GOT3 (cell line): Measurements from ENCODE around the gene ALDH16A1.

Experiments
- DNase-seq: peaks from one replicate; lab custom pipeline; 2025; ENCODE audit warnings: mixed read lengths; lab: John Stamatoyannopoulos, UW

Gene ALDH16A1

GRCh38 chr19:49488046-49488862 lies 35.2 kb downstream of the ALDH16A1 start:
- no peak for DNase-seq

DNA sequence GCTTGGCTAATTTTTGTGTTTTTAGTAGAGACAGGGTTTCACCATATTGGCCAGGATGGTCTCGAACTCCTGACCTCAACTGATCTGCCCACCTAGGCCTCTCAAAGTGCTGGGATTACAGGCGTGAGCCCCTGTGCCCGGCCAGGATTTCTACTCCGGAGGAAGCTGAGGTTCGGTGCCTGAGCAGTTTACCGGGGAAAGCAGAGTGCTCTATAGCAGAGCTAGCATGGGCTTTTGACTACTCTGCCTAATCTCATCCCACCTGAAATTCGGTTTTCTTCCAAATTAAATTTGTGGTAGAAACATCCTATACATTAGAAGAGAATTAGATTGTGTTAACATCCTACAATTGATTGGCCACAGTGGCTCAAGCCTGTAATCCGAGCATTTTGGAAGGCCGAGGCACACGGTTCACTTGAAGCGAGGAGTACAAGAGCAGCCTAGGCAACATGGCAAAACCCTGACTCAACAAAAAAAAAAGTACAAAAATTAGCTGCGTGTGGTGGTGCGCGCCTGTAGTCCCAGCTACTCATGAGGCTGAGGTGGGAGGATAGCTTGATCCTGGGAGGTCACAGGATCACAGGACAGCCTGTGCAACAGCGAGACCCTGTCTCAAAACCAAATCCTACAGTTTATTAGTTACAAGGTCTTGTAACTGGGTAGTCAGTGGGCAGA lies 36.0 kb downstream of the ALDH16A1 start:
- DNase-seq = no peak

- no peak for DNase-seq
Measured at GRCh38 chr19:49489601-49490167, 36.7 kb downstream of the ALDH16A1 start.

DNA sequence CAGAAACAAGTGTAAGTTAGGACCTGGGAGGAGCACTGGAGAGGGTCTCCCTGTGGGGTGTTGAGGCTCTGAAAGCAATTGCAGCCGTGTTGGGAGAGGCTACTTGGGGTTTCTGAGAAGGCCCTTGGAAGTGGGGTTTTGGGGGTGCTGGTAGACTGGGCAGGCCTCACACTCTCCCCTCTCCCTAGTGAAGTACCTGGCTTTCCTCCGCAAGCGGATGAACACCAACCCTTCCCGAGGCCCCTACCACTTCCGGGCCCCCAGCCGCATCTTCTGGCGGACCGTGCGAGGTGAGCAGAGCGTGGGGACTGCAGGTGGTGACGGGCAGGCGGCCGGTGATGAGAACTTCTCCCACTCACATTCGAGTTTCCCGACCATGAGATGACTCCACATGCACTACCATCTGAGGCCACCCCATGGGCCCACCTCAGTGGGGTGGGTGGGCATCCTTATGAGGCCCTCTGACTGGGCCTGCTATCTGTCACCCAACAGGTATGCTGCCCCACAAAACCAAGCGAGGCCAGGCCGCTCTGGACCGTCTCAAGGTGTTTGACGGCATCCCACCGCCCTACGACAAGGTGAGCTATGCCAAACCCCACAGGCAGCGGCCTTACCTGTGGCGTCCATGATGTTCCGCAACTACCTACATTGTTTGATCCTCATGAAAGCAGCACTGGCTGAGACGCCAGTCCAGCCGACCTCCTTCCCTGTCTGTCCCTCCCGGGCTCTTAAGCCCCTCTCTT lies 37.4 kb downstream of the ALDH16A1 start:
- DNase-seq = no peak

DNA sequence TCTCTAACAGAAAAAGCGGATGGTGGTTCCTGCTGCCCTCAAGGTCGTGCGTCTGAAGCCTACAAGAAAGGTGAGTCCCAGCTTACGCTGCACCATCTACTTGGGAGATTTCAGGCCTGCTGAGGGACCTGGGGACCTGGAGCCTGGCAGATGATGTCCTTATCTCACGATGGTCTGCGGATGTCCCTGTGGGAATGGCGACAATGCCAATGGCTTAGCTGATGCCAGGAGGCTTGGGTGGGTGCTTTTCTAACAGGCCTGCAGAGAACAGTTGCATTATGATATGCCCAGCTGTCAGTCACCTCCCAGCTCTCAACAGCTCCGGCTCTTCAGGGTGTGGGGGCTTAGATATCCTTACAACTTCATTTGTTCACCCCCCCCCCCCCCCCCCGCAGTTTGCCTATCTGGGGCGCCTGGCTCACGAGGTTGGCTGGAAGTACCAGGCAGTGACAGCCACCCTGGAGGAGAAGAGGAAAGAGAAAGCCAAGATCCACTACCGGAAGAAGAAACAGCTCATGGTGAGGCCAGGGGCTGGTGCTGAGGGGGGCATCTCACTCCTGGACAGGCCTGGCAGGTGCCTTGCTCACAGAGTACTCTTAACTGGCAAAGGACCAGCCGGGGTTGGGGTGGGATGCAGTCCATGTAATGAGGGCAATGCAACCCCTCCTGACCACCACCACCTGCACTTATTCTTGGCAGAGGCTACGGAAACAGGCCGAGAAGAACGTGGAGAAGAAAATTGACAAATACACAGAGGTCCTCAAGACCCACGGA lies 38.2 kb downstream of the ALDH16A1 start:
- no peak for DNase-seq

- DNase-seq = no peak
Measured at GRCh38 chr19:49491804-49492572, 39.0 kb downstream of the ALDH16A1 start.

DNA sequence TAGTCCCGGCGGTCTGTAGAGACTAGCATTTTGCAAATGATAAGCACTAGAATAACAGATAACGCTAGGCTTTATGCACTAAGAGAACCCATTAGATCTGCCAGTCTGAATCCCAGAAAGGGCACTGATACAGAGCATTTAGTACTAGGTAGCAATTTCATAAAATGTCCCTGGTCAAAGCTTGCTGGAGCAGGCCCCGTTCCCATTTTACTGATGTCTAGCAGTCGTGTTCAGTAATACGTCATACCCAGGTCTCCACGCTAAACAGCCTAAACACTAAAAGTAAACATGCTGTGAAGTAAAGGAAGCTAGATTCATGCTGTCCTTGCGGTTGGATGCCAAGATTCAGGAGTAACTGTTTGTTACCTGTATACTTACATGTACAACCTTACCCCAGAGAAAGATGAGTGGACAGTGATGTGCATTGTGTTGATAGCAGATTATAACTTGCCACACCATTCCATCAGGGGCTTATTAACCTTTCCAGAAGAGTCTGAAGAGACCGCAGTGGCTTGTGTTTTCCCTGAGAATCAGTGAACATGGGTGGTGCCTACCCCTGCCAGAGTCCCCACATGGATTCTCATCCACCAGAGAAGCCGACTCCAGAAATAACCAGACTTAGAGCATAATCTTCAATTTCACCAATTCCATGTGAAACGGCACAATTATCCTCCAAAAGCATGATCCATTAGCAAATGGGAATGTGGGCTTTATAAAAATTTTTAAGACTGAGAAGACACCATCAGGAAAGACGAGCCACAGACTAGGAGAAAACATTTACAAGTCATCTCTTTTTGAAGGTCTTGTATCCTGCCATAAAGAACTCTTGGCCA lies 39.8 kb downstream of the ALDH16A1 start:
- no peak for DNase-seq

- DNase-seq = no peak
Measured at GRCh38 chr19:49496574-49497008, 43.6 kb downstream of the ALDH16A1 start.

DNA sequence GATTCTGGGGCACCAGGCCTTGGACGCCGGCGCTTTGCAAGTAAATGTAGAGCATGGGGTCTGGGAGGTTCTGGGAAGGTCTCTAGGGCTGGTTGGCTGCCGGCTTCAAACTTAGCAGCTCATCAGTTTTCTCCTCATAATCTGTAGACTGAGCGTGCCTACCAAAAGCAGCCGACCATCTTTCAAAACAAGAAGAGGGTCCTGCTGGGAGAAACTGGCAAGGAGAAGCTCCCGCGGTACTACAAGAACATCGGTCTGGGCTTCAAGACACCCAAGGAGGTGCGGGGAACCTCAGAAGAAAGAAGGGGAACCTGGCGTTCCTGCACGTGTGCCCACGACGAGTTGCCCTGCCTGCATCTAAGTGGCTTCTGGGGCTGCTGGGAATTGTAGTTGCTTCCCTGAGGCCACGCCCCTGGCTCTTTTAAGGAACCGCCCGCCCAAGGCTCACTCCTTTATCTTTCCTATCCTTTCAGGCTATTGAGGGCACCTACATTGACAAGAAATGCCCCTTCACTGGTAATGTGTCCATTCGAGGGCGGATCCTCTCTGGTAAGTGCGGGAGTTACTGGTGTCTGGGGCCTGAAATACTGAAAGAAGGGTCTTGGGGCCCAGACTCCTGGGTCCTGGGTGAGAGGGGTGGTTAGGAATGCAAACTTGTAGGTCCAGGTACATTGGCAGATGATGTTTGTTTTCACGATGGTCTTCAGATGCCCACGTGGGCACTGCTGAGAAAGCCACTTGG lies 44.2 kb downstream of the ALDH16A1 start:
- no peak for DNase-seq

DNA sequence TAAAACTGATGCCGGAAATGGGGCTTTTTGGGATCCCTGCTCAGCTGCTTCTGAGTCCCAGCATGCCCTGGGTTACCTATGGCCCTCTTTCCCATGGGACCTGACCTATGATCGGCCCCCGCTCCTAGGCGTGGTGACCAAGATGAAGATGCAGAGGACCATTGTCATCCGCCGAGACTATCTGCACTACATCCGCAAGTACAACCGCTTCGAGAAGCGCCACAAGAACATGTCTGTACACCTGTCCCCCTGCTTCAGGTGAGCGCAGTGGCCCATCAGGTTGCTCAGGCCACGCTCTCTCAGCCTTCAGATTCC lies 44.7 kb downstream of the ALDH16A1 start:
- DNase-seq = no peak

- no peak for DNase-seq
Measured at GRCh38 chr19:49498475-49498874, 45.5 kb downstream of the ALDH16A1 start.

DNA sequence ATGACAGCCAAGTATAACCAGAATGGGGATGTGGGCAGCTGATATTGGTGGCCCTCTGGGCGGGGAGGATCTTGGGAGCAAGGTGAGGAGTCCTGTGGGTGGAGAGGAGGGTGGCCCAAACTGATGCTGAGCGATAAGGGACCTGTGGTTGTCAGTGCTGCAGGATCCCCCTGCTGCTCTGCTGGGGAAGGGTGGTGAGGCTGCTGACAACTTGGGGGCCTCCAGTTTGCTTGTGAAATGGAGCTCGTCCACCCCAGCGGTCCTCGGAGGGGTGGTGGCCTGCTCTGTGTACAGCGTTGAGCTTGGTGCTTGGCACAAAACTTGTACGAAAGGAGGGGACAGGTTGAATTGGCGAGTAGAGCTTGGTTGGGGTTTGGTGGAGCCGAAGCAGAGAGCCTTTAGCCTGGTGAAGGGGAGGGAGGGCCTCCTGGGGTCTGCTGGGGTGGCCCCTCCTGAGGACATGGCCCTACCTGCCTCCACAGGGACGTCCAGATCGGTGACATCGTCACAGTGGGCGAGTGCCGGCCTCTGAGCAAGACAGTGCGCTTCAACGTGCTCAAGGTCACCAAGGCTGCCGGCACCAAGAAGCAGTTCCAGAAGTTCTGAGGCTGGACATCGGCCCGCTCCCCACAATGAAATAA lies 46.1 kb downstream of the ALDH16A1 start:
- DNase-seq = no peak

DNA sequence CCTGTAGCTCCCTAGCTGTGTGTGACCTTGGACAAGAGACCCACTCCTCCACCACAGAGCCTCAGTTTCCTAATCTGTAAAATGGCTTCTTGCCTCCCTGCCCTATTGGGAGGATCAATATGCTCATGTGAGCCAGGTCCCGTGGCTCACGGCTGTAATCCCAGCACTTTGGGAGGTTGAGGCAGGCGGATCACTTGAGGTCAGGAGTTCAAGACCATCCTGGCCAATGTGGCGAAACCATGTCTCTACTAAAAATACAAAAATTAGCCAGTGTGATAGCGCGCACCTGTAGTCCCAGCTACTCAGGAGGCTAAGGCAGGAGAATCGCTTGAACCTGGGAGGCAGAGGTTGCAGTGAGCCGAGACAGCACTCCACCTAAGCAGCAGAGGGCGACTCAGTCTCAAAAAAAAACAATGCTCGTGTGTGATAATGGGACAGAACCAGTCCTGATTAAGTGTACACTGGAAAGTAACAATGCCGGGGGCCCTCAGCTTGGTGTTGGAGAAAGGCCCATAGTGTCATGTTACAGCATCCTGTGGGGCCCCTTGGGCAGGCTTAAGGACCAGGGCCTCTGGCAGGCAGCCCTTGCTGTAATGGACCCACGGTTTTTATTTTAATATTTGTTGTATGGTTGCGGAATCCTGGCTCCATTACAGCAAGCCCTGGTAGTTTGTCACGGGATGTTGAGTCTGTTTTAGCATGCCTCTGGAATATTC lies 50.0 kb downstream of the ALDH16A1 start:
- DNase-seq = peak; percentile 22

- no peak for DNase-seq
Measured at GRCh38 chr19:49503582-49503962, 50.5 kb downstream of the ALDH16A1 start.

- DNase-seq = no peak
Measured at GRCh38 chr19:49506575-49507105, 53.6 kb downstream of the ALDH16A1 start.

GRCh38 chr19:49507803-49508494 lies 54.9 kb downstream of the ALDH16A1 start:
- DNase-seq = no peak
